ENCODE measurements around the gene SMTN. TPM values are rescaled to one million over a fixed set of nuclear protein-coding genes. Genes with fewer than 3 reads are reported as not detected.
"Not testable (repeated sequence)": the region's sequence is repeated elsewhere in the genome, so short reads cannot be mapped to it uniquely, and the experiment has no call there.

The SMTN gene
- polyA plus RNA-seq, 3 donors, result 31.1 to 53.1 (median 49.2) TPM

DNA sequence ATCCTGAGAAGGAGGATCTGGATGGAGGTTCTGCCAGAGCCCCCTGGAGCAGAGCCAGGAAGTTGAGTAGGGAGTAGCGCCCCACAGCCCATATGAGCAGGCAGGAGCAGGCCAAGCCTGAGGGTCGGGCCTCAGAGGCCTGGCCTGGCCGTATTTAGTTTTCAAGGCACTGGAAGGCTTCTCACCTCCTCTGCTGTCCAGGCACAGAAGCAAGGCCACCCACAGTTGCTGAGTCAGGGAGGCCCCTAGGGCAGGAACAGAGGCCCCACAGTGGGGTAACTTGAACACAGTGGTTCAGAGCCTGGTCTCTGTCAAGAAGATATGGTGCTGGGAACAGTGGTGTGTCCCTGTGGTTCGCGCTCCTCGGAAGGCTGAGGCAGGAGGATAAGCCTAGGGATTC lies 21.5 kb upstream of the SMTN start:
- DNase-seq (ENCODE audit: extremely low read depth in 1 of 11, low read depth in 9 of 11, low spot score in 4 of 11), result not testable (repeated sequence)

DNA sequence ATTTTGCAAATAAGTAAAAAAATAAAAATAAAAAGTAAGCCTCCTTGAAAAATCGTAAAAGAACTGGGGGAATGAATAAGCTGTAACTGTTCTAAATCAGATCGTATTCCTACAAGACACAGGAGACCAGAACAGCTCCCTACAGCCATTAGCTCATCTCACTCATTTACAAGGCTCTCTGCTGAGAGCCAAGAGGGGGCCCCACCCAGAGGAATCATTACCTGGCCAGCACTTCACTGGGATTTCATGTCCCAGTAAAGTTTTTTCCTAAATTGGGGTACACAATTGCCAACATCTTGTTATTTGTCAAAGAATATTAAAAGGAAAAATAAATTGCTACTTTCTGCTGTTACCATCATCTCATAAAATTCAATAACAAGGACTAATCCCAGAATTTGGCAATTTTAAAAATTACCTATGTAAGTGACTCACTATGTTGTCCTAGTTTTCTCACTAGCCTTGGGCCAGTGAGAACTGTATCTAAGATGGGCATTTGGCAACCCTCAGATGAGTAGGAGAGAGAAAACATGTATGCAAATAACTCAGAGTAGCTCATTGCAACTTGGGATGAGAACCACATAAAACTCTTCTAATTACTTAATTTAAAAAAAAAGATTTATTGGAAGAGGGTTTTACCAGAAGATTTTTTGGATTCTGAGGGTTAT lies 18.4 kb upstream of the SMTN start:
- no peak for DNase-seq (ENCODE audit: extremely low read depth in 1 of 11, low read depth in 9 of 11, low spot score in 4 of 11)

DNA sequence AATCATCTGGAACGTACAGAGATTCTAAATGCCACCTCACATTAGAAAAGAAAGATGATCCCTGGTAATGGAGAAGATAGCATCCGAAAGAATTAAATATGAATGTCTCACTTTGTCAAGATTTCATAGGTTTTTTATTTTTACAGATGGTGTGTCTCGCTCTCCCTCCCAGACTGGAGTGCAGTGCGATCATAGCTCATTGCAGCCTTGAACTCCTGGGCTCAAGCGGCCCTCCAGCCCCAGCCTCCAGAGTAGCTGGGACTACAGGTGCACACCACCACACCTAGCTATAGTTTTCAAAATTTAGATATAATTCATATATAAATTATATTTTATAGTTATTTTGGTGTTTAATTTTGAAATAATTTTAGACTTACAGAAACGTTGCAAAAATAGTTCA lies 16.7 kb upstream of the SMTN start:
- no peak for DNase-seq (ENCODE audit: extremely low read depth in 1 of 11, low read depth in 9 of 11, low spot score in 4 of 11)

DNA sequence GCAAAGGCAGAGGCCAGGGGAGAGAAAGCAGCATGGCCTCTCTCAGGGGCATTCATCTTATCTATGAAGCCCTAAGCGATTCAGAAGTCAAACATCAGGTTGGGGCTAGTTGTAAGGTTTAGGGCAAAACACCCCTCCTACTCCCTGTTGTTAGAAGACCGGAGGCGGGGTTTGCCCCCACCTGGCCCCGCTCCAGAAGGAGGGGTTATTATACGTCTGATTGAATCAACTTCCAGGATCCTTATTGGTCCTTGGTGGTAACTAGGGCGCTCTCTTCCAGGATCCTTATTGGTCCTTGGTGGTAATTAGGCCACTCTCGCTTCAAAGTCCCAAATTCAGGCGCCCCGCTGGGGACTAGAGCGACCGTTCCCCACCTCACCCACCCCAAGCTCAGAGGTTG lies 12.1 kb upstream of the SMTN start:
- DNase-seq (ENCODE audit: extremely low read depth in 1 of 11, low read depth in 9 of 11, low spot score in 4 of 11), result no peak

DNA sequence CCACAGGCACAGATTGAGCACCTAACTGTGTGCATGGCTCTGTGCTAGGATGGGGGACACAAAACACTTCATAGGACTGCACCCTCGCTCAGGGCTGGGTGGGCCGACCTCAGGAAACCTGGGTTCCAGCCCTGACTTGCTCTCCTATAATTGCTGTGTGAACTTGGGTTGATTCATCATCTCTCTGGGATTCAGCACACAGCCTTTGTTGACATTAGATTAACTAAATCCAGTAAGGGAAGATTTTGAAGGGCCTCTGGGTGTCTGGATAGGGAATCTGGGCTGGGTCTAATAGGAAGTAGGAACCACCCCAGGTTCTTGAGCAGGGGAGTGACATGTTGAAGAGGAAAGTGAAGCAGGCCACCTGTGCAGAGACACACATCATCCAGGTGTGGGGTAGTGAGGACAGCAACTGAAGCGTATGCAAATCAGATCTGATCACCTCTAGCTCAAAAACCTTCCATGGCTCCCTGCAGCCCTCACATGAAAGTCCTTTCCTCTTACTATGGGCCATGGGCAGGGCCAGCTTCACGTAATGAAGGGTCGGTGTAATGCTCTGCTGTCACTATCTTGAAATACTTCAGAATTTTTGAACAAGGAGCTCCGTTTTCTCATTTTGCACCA lies 11.3 kb upstream of the SMTN start:
- DNase-seq (ENCODE audit: extremely low read depth in 1 of 11, low read depth in 9 of 11, low spot score in 4 of 11), result not testable (repeated sequence)

DNA sequence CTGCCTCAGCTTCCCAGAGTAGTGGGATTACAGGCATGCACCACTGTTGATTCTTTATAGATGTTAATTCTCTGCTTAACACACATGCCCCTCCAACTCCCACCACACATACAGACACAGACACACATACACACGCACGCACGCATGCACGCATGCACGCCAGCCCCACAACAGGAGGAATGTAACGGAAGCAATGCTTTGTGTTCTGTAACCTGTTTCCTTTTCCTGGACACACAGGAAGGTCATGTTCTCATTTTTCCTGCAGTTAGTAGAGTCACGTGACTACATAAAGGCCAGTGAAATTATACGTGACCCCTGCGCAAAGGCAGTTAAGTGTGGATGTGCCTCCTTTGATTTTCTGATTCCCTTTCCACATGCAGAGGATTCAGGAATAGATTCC lies 8.0 kb upstream of the SMTN start:
- DNase-seq (ENCODE audit: extremely low read depth in 1 of 11, low read depth in 9 of 11, low spot score in 4 of 11), result not testable (repeated sequence)

DNA sequence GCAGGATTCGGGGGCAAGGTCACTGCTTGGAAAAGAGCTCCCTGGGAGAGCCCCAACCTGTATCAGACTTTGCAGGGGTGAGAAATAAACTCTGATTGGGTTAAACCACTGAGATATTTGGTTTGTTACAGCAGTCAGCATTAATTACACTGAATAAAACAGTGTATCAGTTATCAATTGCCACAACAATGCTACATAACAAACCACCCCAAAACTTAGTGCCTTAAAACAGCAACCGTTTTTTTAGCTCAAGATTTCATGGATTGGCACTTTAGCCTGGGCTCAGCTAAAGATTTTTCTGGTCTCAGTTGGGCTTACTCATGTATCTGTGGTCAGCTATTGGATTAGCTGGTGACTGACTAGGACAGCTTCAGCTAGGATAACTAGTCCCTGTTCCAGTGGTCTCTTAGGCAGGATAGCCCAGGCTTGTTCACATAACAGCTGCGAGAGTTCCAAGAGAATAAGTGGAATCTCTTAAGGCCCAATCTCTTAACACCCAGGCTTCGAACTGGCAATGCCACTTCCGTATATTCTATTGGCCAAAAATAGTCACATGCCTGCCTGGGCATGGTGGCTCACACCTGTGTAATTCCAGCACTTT lies 7.5 kb upstream of the SMTN start:
- not testable (repeated sequence) for DNase-seq (ENCODE audit: extremely low read depth in 1 of 11, low read depth in 9 of 11, low spot score in 4 of 11)

DNA sequence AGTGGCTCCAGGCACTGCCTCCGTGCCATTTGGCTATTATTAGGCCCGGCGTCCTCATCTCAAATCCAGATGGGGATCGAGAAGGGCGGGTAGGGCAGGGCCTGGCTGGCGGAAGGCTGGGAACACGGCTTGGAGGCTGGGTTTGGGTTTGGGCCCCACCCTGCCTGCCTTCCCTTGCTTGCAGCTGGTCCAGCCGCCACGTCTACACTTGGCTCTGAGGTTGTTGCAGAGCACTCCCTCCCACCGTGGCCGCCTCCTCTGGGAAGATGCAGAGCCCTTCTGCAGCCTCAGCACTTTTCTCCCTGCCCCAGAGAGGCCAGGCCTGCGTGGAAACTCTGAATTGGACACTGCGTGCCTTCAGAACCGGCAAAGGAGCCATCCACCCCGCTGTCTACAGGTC lies 5.2 kb upstream of the SMTN start:
- DNase-seq (ENCODE audit: extremely low read depth in 1 of 11, low read depth in 9 of 11, low spot score in 4 of 11), result no peak

DNA sequence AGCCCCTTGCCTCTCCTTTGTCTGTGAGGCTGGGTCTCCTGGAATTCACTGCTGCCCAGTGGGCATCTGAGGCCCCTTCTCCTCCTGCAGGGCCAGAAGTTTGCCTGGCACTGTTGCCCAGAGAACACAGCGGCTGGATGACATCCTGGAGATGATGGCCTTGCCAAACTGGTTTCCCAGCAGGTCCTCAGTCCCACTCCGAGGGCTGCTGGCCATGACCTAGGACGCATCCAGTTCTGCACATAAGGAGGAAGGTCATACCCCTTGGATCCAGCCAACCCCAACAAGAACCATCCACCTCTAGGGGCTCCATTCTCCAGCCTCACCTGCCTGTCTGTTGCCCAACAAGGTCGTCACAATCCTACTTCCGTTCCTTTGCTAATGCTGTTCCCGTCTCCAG lies 3.4 kb upstream of the SMTN start:
- DNase-seq (ENCODE audit: extremely low read depth in 1 of 11, low read depth in 9 of 11, low spot score in 4 of 11), result no peak

DNA sequence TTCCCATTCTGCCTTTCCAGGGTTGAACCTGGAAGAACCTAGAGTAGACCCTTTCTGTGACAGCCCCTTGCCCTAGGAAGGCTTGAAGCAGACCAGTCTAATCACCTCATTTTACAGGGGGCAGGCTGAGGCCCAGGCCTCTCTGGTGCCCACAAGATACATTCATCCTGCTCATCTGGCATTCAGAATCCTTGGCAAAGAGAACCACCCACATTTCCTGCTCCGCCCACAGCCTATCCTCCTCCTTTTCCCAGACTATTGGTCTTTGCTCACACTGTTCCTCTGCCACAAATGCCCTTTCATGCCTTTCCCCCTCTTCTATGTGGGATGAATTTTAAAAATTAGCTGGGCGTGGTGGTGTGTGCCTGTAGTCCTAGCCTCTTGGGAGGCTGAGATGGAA lies 2.7 kb upstream of the SMTN start:
- not testable (repeated sequence) for DNase-seq (ENCODE audit: extremely low read depth in 1 of 11, low read depth in 9 of 11, low spot score in 4 of 11)

DNA sequence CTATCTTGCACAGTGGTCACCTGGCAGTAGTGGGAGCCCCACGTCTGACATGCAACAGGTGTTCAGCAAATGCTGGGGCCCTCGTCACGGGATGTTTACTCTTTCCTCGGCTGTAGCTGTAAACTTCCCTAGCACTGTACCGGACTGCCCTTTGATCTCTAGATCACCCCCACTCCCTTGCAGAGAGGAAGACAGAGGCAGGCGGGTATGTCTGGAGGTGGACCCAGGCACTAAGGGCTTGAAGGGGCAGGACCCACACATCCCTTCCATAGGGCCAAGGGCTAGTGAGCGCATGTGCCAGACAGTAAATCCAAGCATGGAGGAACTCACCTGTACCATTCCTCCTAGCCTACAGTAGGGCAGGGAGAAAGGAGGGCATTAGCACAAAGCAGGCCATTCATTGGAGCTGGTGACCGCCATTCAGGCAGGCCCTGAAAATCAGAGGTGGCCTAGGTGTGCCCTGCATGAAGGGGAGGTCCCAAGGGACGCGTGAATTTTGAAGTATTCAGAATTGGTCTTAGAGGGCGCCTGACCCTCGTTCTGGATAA lies 1.9 kb upstream of the SMTN start:
- no peak for DNase-seq (ENCODE audit: extremely low read depth in 1 of 11, low read depth in 9 of 11, low spot score in 4 of 11)

DNA sequence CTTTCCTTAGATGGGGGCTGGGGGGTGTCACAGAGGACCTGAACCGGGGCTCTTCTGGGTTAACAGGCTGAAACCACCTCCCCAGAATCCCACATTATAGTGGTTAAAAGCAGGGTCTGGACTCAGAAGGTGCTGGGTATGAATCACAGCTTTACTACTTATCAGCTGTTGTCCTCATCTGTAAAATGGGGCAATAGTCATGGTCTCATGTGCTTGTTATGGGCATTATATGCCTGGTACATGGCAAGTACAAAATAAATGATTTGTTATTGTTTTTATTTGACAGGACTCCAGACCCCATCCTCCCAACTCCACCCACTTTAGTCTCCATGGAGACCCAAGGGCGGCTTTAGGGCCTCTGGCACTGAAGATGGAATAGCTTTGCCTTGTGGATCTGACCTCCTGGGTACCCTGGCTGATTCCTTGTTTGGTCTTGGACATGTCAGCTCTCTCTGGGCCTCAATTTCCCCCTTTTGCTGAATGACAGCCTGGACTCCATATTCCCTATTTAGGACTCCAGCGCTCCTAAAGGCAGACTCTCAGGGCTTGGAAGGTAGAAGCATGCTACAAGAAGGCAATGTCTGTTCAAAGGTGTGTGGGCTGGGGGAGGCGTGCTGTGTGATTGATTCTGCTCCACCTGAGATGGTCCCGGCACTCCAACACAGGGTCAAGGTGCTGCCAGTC lies 812 bp upstream of the SMTN start:
- no peak for DNase-seq (ENCODE audit: extremely low read depth in 1 of 11, low read depth in 9 of 11, low spot score in 4 of 11)

DNA sequence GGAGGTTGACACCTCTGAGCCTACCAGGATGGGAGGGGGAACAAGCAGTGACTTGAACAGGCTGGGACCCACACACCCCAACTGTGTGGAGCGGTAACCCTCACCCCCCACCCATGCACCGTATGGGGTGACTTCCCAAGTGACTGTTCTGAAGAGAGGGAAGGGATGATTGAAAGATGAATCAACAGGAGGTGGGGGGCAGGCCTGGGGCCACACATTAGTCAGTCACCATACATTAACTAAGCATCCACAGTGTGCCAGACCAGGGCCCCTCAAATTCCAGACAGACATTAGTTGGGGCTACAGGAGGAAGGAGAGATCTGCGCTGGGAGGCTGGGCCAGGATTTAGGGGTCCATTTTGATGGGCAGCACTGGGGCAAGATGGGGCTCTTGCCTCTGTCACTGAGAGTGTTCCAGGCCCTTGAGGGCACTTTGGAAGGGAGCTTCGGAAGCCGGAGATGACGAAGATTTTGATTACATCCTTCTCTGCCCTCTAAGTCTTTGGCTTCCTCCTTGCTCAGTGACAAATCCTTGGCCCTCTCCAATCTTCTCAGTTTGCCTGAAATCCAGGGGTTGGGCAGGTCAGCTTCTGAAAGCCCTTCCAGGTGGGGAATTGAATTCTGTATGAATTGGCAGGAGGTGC lies 966 bp downstream of the SMTN start:
- DNase-seq (ENCODE audit: extremely low read depth in 1 of 11, low read depth in 9 of 11, low spot score in 4 of 11), result no peak

DNA sequence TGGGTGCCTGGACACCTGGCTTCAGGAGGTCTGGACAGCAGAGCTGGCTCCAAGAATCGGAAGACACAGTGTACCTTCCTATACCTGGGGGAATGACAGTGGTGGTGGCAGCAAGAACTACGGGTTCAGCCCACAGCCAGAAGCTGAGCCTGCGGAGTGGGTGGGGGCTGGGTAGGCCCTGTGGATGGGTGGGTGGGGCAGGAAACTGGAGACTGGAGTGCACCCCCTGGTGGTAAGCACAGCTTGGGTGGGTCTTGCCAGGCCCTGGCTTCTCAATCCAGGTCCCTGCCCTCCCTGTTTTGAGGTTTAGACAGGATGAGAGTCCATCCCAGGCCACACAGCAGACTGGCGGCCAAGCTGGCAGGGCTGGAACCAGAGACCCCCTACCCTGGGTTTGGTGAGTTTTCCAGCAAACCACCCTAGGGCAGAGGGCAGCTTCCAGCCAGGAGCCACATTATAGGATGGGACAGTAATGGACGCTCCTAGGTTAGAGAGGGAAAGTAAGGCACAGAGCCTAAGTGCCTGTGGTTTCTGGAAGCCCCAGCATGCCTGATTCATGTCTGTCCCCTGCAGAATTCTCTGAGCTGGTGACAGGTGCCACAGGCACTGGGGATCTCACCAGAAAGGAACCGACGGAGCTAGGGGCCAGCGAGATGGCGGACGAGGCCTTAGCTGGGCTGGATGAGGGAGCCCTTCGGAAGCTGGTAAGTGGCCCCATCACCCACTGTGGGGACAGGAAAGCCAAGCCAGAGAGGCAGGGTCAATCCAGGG lies 1.7 kb downstream of the SMTN start:
- no peak for DNase-seq (ENCODE audit: extremely low read depth in 1 of 11, low read depth in 9 of 11, low spot score in 4 of 11)

DNA sequence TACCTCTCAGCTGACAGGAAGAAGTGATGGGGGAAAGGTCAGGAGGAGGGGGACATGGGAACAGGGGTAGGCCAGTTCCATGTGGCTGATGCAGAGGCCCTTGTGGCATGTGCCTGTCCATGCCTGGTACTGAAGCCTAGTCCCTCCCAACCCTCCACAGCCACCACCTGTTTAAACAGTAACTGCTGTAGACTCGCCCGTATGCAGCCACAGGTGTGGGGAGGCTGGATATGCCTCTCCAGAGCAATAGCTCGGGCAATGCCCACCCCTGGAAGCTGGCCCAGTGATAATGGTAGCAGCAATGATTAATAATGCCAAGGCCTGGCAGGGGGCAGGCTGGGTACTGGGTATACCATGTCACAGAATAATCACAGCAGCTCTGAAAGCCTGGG lies 2.3 kb downstream of the SMTN start:
- no peak for DNase-seq (ENCODE audit: extremely low read depth in 1 of 11, low read depth in 9 of 11, low spot score in 4 of 11)

DNA sequence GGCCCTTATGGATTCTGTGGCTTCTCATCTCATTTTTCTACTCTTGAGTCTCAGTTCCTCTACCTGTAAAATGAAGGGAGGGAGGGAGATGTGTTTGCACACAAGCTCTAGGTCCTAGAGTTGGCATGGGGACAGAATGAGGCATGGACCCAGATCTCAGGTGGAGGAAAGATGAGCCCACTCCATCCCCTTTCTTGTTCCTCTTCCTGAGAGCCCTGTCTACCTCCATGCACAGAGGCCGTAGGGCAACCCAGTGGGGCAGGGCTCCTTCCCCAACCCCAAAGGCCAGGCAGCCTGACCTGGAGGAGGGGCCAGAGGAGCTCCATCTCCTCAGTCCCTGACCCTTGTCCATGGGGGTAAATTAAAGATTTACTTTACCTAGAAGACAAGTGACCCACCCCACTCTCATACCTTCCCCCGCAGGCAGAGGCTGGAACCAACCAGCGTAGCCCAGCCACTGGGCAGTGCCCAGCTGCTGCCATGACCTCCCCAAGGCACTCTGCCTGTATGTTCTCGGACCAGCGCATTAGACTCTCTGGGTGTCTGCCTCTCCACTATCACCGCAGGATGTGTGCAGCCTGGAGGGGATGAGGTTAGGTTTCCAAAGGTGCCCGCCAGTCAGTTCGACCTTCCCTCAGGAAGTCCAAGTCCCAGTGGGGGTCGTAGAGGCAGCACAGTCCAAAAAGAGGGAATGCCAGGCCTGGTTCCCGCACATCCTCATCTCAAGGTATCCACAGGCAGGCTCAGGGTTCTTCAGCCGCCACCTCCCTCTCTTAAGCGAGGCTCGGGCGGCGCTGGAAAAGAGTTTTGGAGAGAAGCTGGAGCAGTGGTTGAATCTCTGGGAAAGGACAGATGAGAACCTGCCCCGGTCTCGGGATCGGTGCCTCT lies 3.0 kb downstream of the SMTN start:
- DNase-seq (ENCODE audit: extremely low read depth in 1 of 11, low read depth in 9 of 11, low spot score in 4 of 11), result no peak

DNA sequence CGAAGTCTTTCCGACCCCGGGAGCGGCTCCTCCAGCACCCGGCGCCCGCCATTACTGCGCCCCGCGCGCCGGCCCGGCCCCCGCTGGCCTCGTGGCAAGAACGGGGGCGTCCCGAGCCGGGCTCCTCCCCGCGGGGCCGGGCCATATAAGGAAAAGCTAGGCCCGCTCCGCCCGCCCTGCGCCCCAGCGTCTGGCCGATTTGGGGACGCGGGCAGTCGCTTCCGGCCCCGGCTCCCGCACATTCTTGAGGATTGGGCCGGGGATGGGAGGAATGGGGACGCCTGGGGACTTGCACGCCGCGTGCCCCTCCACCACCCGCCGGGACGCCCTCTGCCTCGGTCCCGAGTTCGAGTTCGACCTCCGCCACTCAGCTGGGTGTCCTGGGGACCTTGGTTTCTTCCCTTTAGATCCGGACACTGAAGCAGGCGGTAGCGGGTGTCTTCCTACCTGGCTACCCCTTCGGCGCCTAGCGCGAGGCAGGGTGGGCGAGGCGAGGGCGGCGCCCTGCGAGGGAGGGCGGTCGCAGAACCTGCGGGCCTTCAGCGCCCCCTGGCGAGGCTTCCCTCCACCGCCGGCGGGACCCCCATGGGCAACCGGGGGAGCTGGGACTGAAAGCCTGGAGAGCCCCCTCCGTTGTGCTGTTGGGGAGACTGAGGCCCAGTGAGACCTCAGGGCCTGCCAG lies 3.8 kb downstream of the SMTN start:
- peak in 8 of 11 donors; percentile 67 to 79 (median 73) for DNase-seq (ENCODE audit: extremely low read depth in 1 of 11, low read depth in 9 of 11, low spot score in 4 of 11)
